Measurements from ENCODE around the gene CDC42. TPM values are rescaled to one million over a fixed set of nuclear protein-coding genes. Genes with fewer than 3 reads are reported as not detected.
A peak's percentile ranks its signal among the peaks of the same experiment; 100 is the strongest.
"Not testable (repeated sequence)": the region's sequence is repeated elsewhere in the genome, so short reads cannot be mapped to it uniquely, and the experiment has no call there.

CDC42 gene
- total RNA-seq: 100 to 1,000 TPM; 269 to 323 TPM
- long read RNA-seq, partial matches to known transcripts: 15 of 29 reads
- long read RNA-seq, other reads (novel, unspliced or antisense): 13 of 29 reads

GRCh38 chr1:22052115-22053016 lies at the start of gene CDC42:
Gene CDC42, plus strand, starts transcription at chr1:22052709. Its CDS starts 25,770 bp downstream, at chr1:22078479.
- intact Hi-C loops (cut with DNase I, micrococcal nuclease): no loop called here

GRCh38 chr1:22002875-22003274 lies 49.6 kb upstream of the CDC42 start:
- DNase-seq; ATAC-seq; intact Hi-C loops (cut with DNase I, micrococcal nuclease): not testable (repeated sequence)

More at GRCh38 chr1:22052115-22053016, at the start of gene CDC42:
- ATAC-seq (peak; percentile 95), DNase-seq (peak; percentile 97 to 98)

GRCh38 chr1:22003959-22004358 lies 48.5 kb upstream of the CDC42 start:
- intact Hi-C loops (cut with DNase I, micrococcal nuclease); DNase-seq; ATAC-seq: not testable (repeated sequence)

- intact Hi-C loops (cut with DNase I, micrococcal nuclease): not testable (repeated sequence)
- ATAC-seq (peak; percentile 47), DNase-seq (peak in 1 of 2 donors; percentile 69)
Measured at GRCh38 chr1:22005261-22006149, 47.0 kb upstream of the CDC42 start.

GRCh38 chr1:22006736-22007135 lies 45.8 kb upstream of the CDC42 start:
- intact Hi-C loops (cut with DNase I, micrococcal nuclease); ATAC-seq; DNase-seq: not testable (repeated sequence)

GRCh38 chr1:22007262-22007661 lies 45.2 kb upstream of the CDC42 start:
- intact Hi-C loops (cut with DNase I, micrococcal nuclease); DNase-seq: not testable (repeated sequence)
- ATAC-seq: peak; percentile 38

- ATAC-seq; intact Hi-C loops (cut with DNase I, micrococcal nuclease); DNase-seq: not testable (repeated sequence)
Measured at GRCh38 chr1:22009566-22009965, 42.9 kb upstream of the CDC42 start.

GRCh38 chr1:22012752-22013151 lies 39.8 kb upstream of the CDC42 start:
- intact Hi-C loops (cut with DNase I, micrococcal nuclease); ATAC-seq; DNase-seq: not testable (repeated sequence)

- DNase-seq; intact Hi-C loops (cut with DNase I, micrococcal nuclease); ATAC-seq: not testable (repeated sequence)
Measured at GRCh38 chr1:22014575-22015206, 37.8 kb upstream of the CDC42 start.

- intact Hi-C loops (cut with DNase I, micrococcal nuclease): no loop called here
- ATAC-seq: peak; percentile 38
Measured at GRCh38 chr1:22018583-22019559, 33.6 kb upstream of the CDC42 start.

GRCh38 chr1:22021061-22021460 lies 31.4 kb upstream of the CDC42 start:
- DNase-seq (no peak), ATAC-seq (no peak)
- intact Hi-C loops (cut with DNase I, micrococcal nuclease): no loop called here

More at GRCh38 chr1:22018583-22019559, 33.6 kb upstream of the CDC42 start:
- DNase-seq: no peak

- peak; percentile 67 to 73 for DNase-seq
Measured at GRCh38 chr1:22024485-22025367, 27.8 kb upstream of the CDC42 start.

GRCh38 chr1:22025368-22026155 lies 26.9 kb upstream of the CDC42 start:
- ATAC-seq: peak; percentile 85
- intact Hi-C loops (cut with DNase I, micrococcal nuclease): no loop called here

More at GRCh38 chr1:22024485-22025367, 27.8 kb upstream of the CDC42 start:
- intact Hi-C loops (cut with DNase I, micrococcal nuclease): no loop called here
- peak; percentile 46 for ATAC-seq

GRCh38 chr1:22026924-22027289 lies 25.6 kb upstream of the CDC42 start:
- DNase-seq: no peak
- ATAC-seq: no peak
- intact Hi-C loops (cut with DNase I, micrococcal nuclease): no loop called here

More at GRCh38 chr1:22025368-22026155, 26.9 kb upstream of the CDC42 start:
- peak; percentile 88 to 90 for DNase-seq

GRCh38 chr1:22030057-22030456 lies 22.5 kb upstream of the CDC42 start:
- intact Hi-C loops (cut with DNase I, micrococcal nuclease): no loop called here
- ATAC-seq (no peak), DNase-seq (no peak)

- intact Hi-C loops (cut with DNase I, micrococcal nuclease): no loop called here
- no peak for DNase-seq
- ATAC-seq: no peak
Measured at GRCh38 chr1:22030473-22030872, 22.0 kb upstream of the CDC42 start.

All from left colon (tissue), 2 donors.